OCI-LY7 (cell line): Measurements from ENCODE around the gene IFT88. TPM values are rescaled to one million over a fixed set of nuclear protein-coding genes. Genes with fewer than 3 reads are reported as not detected.

Source experiments
- BruUV-seq: library from RNA; stranded (reverse); fragments of 400-500 nt; replicated peaks from 2 replicates; lab custom pipeline; 2021; lab: Mats Ljungman, UMichigan
- CTCF ChIA-PET: fragments of 300-600 bp; sonication (Branson Sonifier 250); formaldehyde crosslinking; loops from one replicate; lab custom pipeline; 2022; ENCODE audit warnings: antibody characterized with exemption; ENCODE audit not compliant: unreplicated experiment; lab: Charles Lee
- POLR2A ChIA-PET: fragments of 300-600 bp; sonication (Branson Sonifier 250); formaldehyde crosslinking; loops from one replicate; lab custom pipeline; 2022; ENCODE audit warnings: antibody characterized with exemption; lab: Charles Lee
- DNase-seq: peaks from one replicate; pipeline ENCODE4 v3.0.0-alpha.2; 2015; ENCODE audit warnings: low spot score
- H2AFZ ChIP-seq: fragments of 200-600 bp; sonication (generic), shearing (Covaris generic); 2 replicates; pipeline ENCODE4 v1.6.1; 2014; ENCODE audit warnings: mild to moderate bottlenecking, antibody characterized with exemption, low read length, moderate library complexity
- H3K27ac ChIP-seq: fragments of 200-600 bp; sonication (generic); 2 replicates; pipeline ENCODE4 v1.5.1; 2014; ENCODE audit warnings: mixed run types, low read depth, mild to moderate bottlenecking, moderate library complexity, low read length, inconsistent platforms; ENCODE audit not compliant: poor library complexity, severe bottlenecking
- H3K36me3 ChIP-seq: fragments of 200-600 bp; sonication (generic); 2 replicates; pipeline ENCODE4 v1.6.1; 2014; ENCODE audit warnings: mild to moderate bottlenecking, antibody characterized with exemption, low read length, moderate library complexity, mixed read lengths; ENCODE audit not compliant: insufficient read depth
- H3K4me1 ChIP-seq: fragments of 200-600 bp; sonication (generic); 2 replicates; pipeline ENCODE4 v1.5.1; 2014; ENCODE audit warnings: mild to moderate bottlenecking, low read length; ENCODE audit not compliant: insufficient read depth, poor library complexity, severe bottlenecking
- H3K4me2 ChIP-seq: fragments of 200-600 bp; sonication (generic); 2 replicates; pipeline ENCODE4 v1.6.1; 2014; ENCODE audit warnings: mild to moderate bottlenecking, low read length
- H3K4me3 ChIP-seq: fragments of 200-600 bp; sonication (generic); 2 replicates; pipeline ENCODE4 v1.5.1; 2014; ENCODE audit warnings: mild to moderate bottlenecking, low read depth, low read length; ENCODE audit not compliant: poor library complexity, severe bottlenecking
- H3K79me2 ChIP-seq: fragments of 200-600 bp; sonication (generic); 2 replicates; pipeline ENCODE4 v1.6.1; 2016; ENCODE audit warnings: low read depth, mild to moderate bottlenecking, low read length, moderate library complexity, mixed read lengths; ENCODE audit not compliant: insufficient read depth
- H3K9me2 ChIP-seq: fragments of 200-600 bp; sonication (generic); 2 replicates; pipeline ENCODE4 v1.6.1; 2016; ENCODE audit warnings: mild to moderate bottlenecking, low read length, mixed read lengths; ENCODE audit not compliant: insufficient read depth
- H3K9me3 ChIP-seq: fragments of 200-600 bp; sonication (generic); 2 replicates; pipeline ENCODE4 v1.6.1; 2014; ENCODE audit warnings: mild to moderate bottlenecking, mixed run types, low read length, mixed read lengths
- H4K20me1 ChIP-seq: fragments of 200-600 bp; sonication (generic); 2 replicates; pipeline ENCODE4 v1.6.1; 2014; ENCODE audit warnings: mild to moderate bottlenecking, antibody characterized with exemption, low read length, moderate library complexity, mixed read lengths; ENCODE audit not compliant: insufficient read depth
- CTCF ChIP-seq: fragments of 200-600 bp; sonication (generic); conservative IDR thresholded peaks from 2 replicates; pipeline ENCODE4 v1.5.1; 2014; ENCODE audit warnings: mild to moderate bottlenecking, antibody characterized with exemption, low read length, moderate library complexity, mixed read lengths
- EZH2phosphoT487 ChIP-seq: fragments of 200-600 bp; sonication (generic); IDR thresholded peaks from 2 replicates; pipeline ENCODE4 v1.6.1; 2018; ENCODE audit warnings: low read depth, borderline replicate concordance, mild to moderate bottlenecking, mixed run types, antibody characterized with exemption, low read length, moderate library complexity, mixed read lengths
- intact Hi-C: fragments of 100-400 bp; cut with micrococcal nuclease; formaldehyde crosslinking; loops from one replicate; pipeline ENCODE4 v1.10.0; 2022; ENCODE audit not compliant: unreplicated experiment
- total RNA-seq, 2 experiments: library from RNA; depleted of rRNA in 1 of 2; stranded (reverse); fragments of >200 nt in 1 of 2; shearing (Covaris generic) in 1 of 2; gene quantifications; 2 replicates each; pipeline ENCODE4 v1.2.3, GENCODE V29; 2014 to 2022

Gene IFT88
- total RNA-seq, 2 experiments from 2014 or later = 6.1 to 6.9 TPM

DNA sequence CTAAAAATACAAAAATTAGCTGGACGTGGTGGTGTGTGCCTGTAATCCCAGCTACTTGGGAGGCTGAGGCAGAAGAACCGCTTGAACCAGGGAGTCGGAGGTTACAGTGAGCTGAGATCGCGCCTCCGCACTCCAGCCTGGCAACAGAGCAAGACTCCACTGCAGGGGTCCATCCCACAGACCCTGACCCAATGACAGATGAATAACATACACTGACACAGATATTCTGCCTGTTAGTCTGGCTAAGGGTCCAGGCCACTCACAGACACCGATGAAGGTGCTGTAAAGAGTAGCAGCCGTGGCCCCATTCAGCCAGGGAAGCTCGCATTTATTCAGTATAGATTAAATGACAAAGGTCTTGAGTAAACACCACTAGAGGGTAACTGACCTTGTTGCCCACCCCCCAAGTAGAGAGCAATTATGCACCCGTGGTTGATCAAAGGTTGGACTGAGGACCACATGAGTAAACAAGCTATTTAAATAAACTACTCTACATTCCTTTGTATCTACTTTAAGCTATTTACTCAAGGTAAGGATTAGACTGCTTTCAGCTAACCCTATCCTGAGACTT is 32.8 kb upstream of the IFT88 start:
- DNase-seq = no peak
- H2AFZ ChIP-seq = no peak overlapping the region
- TF ChIP-seq EZH2phosphoT487 (no peak), CTCF (no peak)
- no peaks in the 10 kb centered on the region for H3K36me3 ChIP-seq
- no peaks in the 10 kb centered on the region for H3K9me2 ChIP-seq
- H3K9me3 ChIP-seq = peaks cover 10% of the 10 kb centered on the region; the same call in 1 of the 2 replicates
- H3K4me1 ChIP-seq = no peaks in the 10 kb centered on the region
- H3K79me2 ChIP-seq = no peaks in the 10 kb centered on the region; the same call in 1 of the 2 replicates
- CTCF ChIA-PET = no interaction called here
- no TSS peak for BruUV-seq
- H4K20me1 ChIP-seq = no peaks in the 10 kb centered on the region
- H3K4me3 ChIP-seq = no peak overlapping the region
- POLR2A ChIA-PET = interaction anchor here (1.0 kb wide), 1 partner anchor 13 kb away, joined by 3 read pairs; no protein-coding TSS in a partner anchor
- H3K4me2 ChIP-seq = no peak overlapping the region
- no peak overlapping the region for H3K27ac ChIP-seq
- intact Hi-C loops = no loop called here

DNA sequence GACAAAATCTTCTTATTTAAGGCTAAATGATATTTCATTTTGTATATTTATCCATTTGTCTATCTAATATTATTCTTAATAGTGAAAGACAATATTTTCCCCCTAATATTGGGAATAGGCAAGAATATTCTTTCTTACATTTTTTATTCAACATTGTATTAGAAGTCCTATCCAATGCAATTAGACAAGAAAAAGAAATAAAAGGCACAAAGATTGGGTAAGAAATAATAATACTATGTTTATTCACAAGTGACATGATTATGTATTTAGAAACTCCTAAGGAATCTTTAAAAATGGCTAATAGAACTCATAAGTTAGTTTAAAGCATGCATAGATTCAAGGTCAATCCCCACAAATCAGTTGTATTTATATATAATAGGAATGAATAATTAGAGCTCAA is 30.0 kb upstream of the IFT88 start:
- Histone ChIP-seq H3K4me3 (no peak overlapping the region), H4K20me1 (no peaks in the 10 kb centered on the region), H3K79me2 (no peaks in the 10 kb centered on the region; the same call in 1 of the 2 replicates), H3K9me3 (peaks cover 10% of the 10 kb centered on the region; the same call in 1 of the 2 replicates), H3K27ac (no peak overlapping the region), H2AFZ (no peak overlapping the region), H3K4me1 (no peaks in the 10 kb centered on the region), H3K36me3 (no peaks in the 10 kb centered on the region), H3K9me2 (no peaks in the 10 kb centered on the region), H3K4me2 (no peak overlapping the region)
- ChIA-PET CTCF (no interaction called here), POLR2A (no interaction called here)
- no peak for DNase-seq
- intact Hi-C loops = no loop called here
- no peak for TF ChIP-seq CTCF
- TF ChIP-seq EZH2phosphoT487 = no peak
- BruUV-seq = no TSS peak

- Histone ChIP-seq H2AFZ (no peak overlapping the region), H3K9me3 (no peaks in the 10 kb centered on the region), H3K4me2 (no peak overlapping the region), H3K79me2 (no peaks in the 10 kb centered on the region), H4K20me1 (no peaks in the 10 kb centered on the region), H3K9me2 (no peaks in the 10 kb centered on the region), H3K4me1 (no peaks in the 10 kb centered on the region), H3K36me3 (no peaks in the 10 kb centered on the region), H3K4me3 (no peak overlapping the region), H3K27ac (no peak overlapping the region)
- intact Hi-C loops = no loop called here
- no peak for DNase-seq
- TF ChIP-seq CTCF = no peak
- no peak for TF ChIP-seq EZH2phosphoT487
- no TSS peak for BruUV-seq
- ChIA-PET POLR2A (interaction anchor here (0.6 to 1.0 kb wide), 2 partner anchors 88 to 178 kb away, joined by 3 to 4 read pairs; no protein-coding TSS in a partner anchor), CTCF (no interaction called here)
Observed at GRCh38 chr13:20544201-20544923, 22.6 kb upstream of the IFT88 start.
